Upper lobe of right lung (tissue), 1 donor: Measurements from ENCODE around the gene PDE1C. TPM values are rescaled to one million over a fixed set of nuclear protein-coding genes. Genes with fewer than 3 reads are reported as not detected.

Source experiments
- ATAC-seq: fragments of 200-7000 bp; cut with Tn5 transposase; one replicate; pipeline ENCODE4 v1.9.1; 2020; ENCODE audit warnings: mild to moderate bottlenecking, moderate library complexity
- DNase-seq: peaks from one replicate; pipeline ENCODE4 v3.0.0-alpha.2; 2020
- H3K27ac ChIP-seq: fragments of 200-600 bp; one replicate; pipeline ENCODE4 v1.8.0; 2022
- H3K27me3 ChIP-seq: fragments of 200-600 bp; one replicate; pipeline ENCODE4 v1.8.0; 2022; ENCODE audit warnings: mild to moderate bottlenecking
- H3K36me3 ChIP-seq: fragments of 200-600 bp; one replicate; pipeline ENCODE4 v1.8.0; 2022
- H3K4me1 ChIP-seq: fragments of 200-600 bp; one replicate; pipeline ENCODE4 v1.8.0; 2022
- H3K4me3 ChIP-seq: fragments of 200-600 bp; one replicate; pipeline ENCODE4 v1.8.0; 2022; ENCODE audit warnings: mild to moderate bottlenecking
- H3K9me3 ChIP-seq: fragments of 200-600 bp; one replicate; pipeline ENCODE4 v1.8.0; 2022
- CTCF ChIP-seq: fragments of 200-600 bp; IDR thresholded peaks from one replicate; pipeline ENCODE4 v1.8.0; 2022; ENCODE audit warnings: antibody characterized with exemption
- intact Hi-C: fragments of 100-400 bp; cut with DNase I; formaldehyde crosslinking; loops from one replicate; pipeline ENCODE4 v1.11.0; 2022
- total RNA-seq: library from RNA; stranded (reverse); fragmentation: NEBNext Ultra II Directional; extraction: Animal tissue kit (Norgen Biotek cat#: 25700); gene quantifications from one replicate; pipeline ENCODE4 v1.2.1, GENCODE V29; 2021
- donor health status: DM: no; HTN: yes; CAD: no; lungs with severe emphysema.

Gene PDE1C
- total RNA-seq, 1 donor from 2014 or later, result 13.0 TPM

- DNase-seq (no peak), ATAC-seq (no peak)
- H3K36me3 ChIP-seq, result no peaks in the 10 kb centered on the region
- H3K4me3 ChIP-seq, result no peak overlapping the region
- no peaks in the 10 kb centered on the region for H3K27me3 ChIP-seq
- H3K4me1 ChIP-seq, result no peaks in the 10 kb centered on the region
- no peaks in the 10 kb centered on the region for H3K9me3 ChIP-seq
- intact Hi-C loops, result no loop called here
- H3K27ac ChIP-seq, result no peak overlapping the region
- no peak for TF ChIP-seq CTCF
These were observed 44.7 kb downstream of the PDE1C start for GRCh38 chr7:32025381-32026082.

GRCh38 chr7:32023376-32023775 is 46.8 kb downstream of the PDE1C start:
- H3K36me3 ChIP-seq, result no peaks in the 10 kb centered on the region
- no peaks in the 10 kb centered on the region for H3K27me3 ChIP-seq
- TF ChIP-seq CTCF, result no peak
- ATAC-seq, result no peak
- no peaks in the 10 kb centered on the region for H3K9me3 ChIP-seq
- no peak overlapping the region for H3K4me3 ChIP-seq
- H3K4me1 ChIP-seq, result no peaks in the 10 kb centered on the region
- DNase-seq, result no peak
- intact Hi-C loops, result no loop called here
- H3K27ac ChIP-seq, result no peak overlapping the region

- H3K27ac ChIP-seq, result no peak overlapping the region
- no peak overlapping the region for H3K4me3 ChIP-seq
- DNase-seq, result no peak
- no peaks in the 10 kb centered on the region for H3K36me3 ChIP-seq
- no peak for ATAC-seq
- TF ChIP-seq CTCF, result no peak
- no peaks in the 10 kb centered on the region for H3K4me1 ChIP-seq
- H3K27me3 ChIP-seq, result no peaks in the 10 kb centered on the region
- intact Hi-C loops, result no loop called here
- H3K9me3 ChIP-seq, result no peaks in the 10 kb centered on the region
These were observed 47.2 kb downstream of the PDE1C start for GRCh38 chr7:32022966-32023365.

- intact Hi-C loops, result no loop called here
- no peak for TF ChIP-seq CTCF
- ATAC-seq, result no peak
- H3K27me3 ChIP-seq, result no peaks in the 10 kb centered on the region
- DNase-seq, result no peak
- no peaks in the 10 kb centered on the region for H3K4me1 ChIP-seq
- no peaks in the 10 kb centered on the region for H3K9me3 ChIP-seq
- H3K27ac ChIP-seq, result no peak overlapping the region
- H3K4me3 ChIP-seq, result no peak overlapping the region
- no peaks in the 10 kb centered on the region for H3K36me3 ChIP-seq
These were observed 49.6 kb downstream of the PDE1C start for GRCh38 chr7:32020551-32021159.

GRCh38 chr7:32018845-32019578 is 51.2 kb downstream of the PDE1C start:
- no peaks in the 10 kb centered on the region for H3K4me1 ChIP-seq
- H3K27me3 ChIP-seq, result no peaks in the 10 kb centered on the region
- no peak for TF ChIP-seq CTCF
- no peak for DNase-seq
- no peak overlapping the region for H3K4me3 ChIP-seq
- no peaks in the 10 kb centered on the region for H3K9me3 ChIP-seq
- intact Hi-C loops, result no loop called here
- H3K36me3 ChIP-seq, result no peaks in the 10 kb centered on the region
- no peak overlapping the region for H3K27ac ChIP-seq
- no peak for ATAC-seq
